NCI-H2196 (cell line): Measurements from ENCODE around the gene FOXJ3.

Experiments used
- DNase-seq: peaks from one replicate; lab custom pipeline; 2025; ENCODE audit not compliant: unreplicated experiment; lab: John Stamatoyannopoulos, UW

FOXJ3 gene

DNA sequence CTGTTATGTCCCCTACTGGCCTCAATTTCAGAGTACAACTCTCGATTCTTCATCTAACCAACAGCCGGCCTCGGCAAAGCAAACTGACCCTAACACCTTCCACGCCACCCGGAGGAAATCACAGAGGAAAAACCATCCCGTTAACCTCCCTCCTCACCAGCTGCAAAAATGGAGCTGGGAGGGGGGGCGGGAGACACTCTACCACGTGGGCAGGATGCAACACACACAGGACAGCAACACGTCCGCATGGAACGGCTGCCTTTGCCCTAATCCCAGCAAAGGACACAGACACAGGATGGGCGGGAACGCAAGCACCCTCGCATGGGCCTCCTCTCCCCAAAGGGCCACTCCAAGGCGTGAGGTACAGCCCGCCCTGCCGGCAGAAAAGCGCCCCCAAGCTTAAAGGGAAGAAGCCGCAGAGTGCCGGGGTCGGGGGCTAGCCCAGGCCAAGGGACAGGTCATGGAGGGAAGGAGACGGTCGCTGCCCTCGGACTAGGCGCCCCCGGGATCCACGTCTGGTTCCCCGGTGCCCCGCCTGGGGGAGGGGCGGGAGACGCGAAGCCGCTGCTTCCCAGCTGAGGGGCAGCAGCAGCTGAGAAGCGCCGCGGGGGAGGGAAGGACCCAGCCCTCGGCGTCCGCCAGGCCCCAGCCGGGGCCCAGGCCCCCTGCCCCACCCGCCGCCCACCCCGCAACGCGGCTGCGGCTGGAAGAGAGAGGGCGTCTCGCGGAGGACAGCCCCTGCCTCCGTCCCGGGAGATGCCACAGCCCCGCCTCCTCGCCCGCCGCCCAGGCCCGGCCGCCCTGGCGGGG lies 590 bp downstream of the FOXJ3 start:
- DNase-seq: peak; percentile 50

DNA sequence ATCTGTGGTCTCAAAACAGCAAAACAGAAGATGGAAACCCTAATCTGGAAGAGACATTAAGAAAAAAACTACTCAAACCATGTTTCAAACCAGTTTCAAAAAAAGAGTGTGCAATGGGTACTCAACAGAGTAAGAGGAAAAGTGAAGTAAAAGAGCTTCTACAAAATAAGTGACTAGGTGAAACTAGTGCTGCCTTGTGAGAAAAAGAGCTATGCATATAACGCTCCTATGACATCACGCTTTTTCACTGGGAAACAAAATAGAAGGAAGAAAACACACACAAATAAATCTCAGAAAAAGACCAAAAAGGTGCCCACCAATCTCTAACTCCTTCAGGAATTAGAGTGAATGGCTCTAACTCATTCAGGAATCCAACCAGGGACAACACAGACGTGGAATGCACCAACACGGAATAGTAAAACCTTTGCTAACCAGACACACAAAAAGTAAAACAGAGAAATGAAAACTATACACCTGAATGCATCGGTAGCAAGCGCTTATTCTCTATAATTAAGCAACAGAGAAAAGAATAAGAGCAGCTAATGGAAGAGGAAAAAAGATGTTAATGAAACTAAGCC lies 1.3 kb downstream of the FOXJ3 start:
- no peak for DNase-seq

DNA sequence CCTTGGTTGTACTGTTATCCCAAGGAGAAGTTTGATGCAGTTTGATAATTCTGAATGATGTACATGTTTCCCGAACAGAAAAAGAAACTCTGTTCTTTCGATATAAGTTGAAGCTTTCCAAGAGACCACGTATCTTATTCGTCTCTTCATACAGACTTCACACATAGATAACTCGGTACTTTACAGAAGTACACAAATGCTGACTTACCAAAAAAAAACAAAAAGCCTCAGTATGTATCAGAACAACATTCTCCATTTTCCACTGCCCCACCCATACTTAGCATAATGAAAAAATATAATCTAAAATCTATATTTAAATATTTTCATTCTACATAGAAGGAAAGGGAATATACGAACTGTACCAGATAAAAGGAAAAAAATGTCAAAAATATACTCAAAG lies 2.2 kb downstream of the FOXJ3 start:
- no peak for DNase-seq

GRCh38 chr1:42330215-42330614 lies 4.8 kb downstream of the FOXJ3 start:
- no peak for DNase-seq

- no peak for DNase-seq
These were observed 6.0 kb downstream of the FOXJ3 start for GRCh38 chr1:42328916-42329496.

DNA sequence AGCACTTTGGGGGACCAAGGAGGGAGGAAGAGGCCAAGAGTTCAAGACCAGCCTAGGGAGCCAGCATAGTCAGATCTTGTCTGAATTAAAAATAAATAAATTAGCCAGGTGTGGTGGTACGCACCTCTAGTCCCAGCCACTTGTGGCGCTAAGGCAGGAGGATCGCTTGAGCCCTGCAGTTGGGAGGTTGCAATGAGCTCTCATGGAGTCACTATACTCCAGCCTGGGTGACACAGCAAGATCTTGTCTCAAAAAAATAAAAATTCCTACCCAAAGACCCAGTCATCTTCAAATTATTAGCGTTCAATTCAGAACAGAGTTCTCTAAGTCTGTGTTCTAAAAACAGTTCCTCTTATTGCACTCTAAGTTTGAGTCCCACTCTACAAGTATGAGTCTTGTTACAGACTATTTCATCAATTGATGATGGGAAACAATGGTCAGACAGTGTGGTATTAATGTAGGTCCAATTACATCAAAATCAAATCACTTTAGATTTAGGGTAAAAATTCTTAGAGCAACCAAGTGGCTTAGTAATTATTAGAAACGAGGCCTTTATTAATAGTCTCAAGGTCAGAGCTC lies 6.9 kb downstream of the FOXJ3 start:
- no peak for DNase-seq

GRCh38 chr1:42325014-42325402 lies 10.0 kb downstream of the FOXJ3 start:
- DNase-seq: no peak

- DNase-seq: no peak
These were observed 10.5 kb downstream of the FOXJ3 start for GRCh38 chr1:42324398-42325013.

- DNase-seq: no peak
These were observed 11.5 kb downstream of the FOXJ3 start for GRCh38 chr1:42323551-42323950.

GRCh38 chr1:42322577-42322976 lies 12.5 kb downstream of the FOXJ3 start:
- DNase-seq: no peak

- DNase-seq: no peak
These were observed 13.3 kb downstream of the FOXJ3 start for GRCh38 chr1:42321731-42322130.

DNA sequence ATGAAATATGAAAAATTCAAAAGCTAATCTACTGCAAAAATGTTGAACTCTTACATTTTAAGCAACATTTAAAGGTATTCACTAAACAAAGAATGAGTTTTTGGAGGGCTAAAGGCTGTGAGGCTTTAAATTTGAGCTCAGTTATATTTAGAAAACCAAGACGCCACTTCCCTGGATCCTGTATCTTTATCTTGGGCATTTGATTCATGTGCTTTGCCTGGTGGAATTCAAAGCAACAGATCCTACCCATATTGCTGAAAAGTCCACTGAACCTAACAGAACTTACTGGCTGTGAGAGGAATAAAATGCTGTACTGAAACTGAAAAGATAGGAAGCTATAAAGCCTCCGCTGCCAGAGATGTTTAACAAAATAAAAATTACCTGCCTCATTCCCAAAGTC lies 14.3 kb downstream of the FOXJ3 start:
- DNase-seq: no peak

DNA sequence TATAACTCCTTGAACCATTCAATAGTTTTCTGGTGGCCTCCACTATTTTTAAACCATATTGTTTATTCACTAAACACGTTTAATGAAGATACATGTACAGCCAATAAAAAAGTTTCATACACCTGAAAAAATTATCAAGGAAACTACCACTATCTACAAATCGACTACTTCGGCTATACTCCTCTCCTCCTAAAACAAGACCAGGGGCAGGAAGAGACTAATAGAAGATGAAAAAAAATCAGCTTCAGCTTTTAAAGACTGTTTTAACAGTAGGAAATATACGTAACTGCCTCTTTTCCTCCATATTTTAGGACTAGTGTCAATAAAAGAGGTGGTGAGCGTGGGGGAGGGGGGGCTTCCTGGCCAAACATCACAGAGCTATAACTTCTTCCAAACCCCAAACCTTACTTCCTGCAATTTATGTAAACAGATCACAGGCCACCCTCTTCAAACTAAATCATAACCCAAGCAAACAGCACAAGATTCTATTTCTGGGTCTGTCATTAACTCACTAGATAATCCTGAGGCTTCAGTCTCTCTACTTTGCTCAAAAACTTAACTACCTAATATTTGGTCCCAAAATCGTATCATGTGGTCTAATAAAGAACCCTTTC lies 15.1 kb downstream of the FOXJ3 start:
- no peak for DNase-seq

DNA sequence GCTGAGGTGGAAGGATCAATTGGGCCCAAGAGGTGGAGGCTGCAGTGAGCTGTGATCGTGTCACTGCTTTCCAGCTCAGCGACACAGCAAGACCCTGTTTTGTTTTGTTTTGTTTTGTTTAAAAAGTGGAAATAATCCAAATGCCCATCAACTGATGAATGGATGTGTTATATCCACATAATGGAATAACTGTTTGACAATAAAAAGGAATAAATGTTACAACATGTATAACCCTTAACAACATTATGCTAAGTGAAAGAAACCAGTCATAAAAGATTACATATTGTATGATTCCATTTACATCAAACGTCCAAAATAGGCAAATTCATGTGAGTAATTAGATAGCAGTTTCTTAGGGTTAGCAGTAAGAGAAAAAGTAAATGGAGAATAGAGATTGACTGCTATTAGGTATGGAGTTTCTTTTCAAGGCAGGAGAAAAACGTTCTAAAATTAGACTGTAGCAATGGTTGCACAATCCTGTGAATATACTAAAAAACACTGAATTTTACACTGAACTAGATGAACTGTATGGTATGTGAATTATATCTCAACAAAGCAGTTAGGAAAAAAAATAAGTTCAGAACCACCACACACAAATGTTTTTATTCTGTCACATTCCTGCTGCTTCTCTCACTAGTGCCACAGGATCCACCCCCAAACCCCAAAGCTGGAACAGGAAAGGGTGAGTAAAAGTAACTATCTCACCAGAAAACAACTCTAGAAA lies 15.7 kb downstream of the FOXJ3 start:
- no peak for DNase-seq

GRCh38 chr1:42318601-42319000 lies 16.4 kb downstream of the FOXJ3 start:
- no peak for DNase-seq

DNA sequence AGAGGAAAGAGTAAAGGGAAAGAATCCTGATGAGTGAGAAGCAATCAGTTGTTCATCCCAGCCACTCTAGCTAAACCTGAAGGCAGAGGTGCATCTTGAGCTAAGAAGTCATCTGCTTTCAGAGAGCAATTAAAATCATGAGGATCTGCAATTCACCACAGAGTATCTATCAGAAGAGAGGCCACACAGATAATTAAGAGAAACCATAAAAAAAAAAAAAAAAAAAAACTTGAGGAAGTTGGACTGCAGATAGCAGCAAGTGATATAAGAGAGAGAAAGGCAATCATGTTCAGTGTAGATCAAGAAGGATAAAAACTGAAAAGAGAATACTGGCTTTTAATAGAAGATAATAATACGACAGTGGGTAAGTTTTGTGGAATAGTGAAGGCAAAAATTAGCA lies 17.7 kb downstream of the FOXJ3 start:
- DNase-seq: no peak

- no peak for DNase-seq
These were observed 18.7 kb downstream of the FOXJ3 start for GRCh38 chr1:42316292-42316691.

- no peak for DNase-seq
These were observed 19.5 kb downstream of the FOXJ3 start for GRCh38 chr1:42315500-42315899.

- DNase-seq: no peak
These were observed 21.1 kb downstream of the FOXJ3 start for GRCh38 chr1:42313970-42314369.

GRCh38 chr1:42312576-42313212 lies 22.3 kb downstream of the FOXJ3 start:
- DNase-seq: no peak
